ENCODE measurements around the gene DTX1. TPM values are rescaled to one million over a fixed set of nuclear protein-coding genes. Genes with fewer than 3 reads are reported as not detected.
A peak's percentile ranks its signal among the peaks of the same experiment; 100 is the strongest.

Gene DTX1
- total and polyA plus RNA-seq, 2 of the 8 experiments (the other 6 are each of a cell fraction or from before 2014, with no cell fraction given): 4.7 to 6.9 TPM

- TF ChIP-seq RAD21 (IDR thresholded peaks at IDR 0.05 in 1 of 2, conservative IDR thresholded peaks at IDR 0.05 in 1 of 2; ENCODE audit: low read depth in 2 of 2, low read length in 2 of 2) (peak; percentile 67 to 77), MAX (IDR thresholded peaks at IDR 0.05) (peak; percentile 38; the same call in 1 of the 2 replicates)
Observed at GRCh38 chr12:113030875-113031525, 25.5 kb upstream of the DTX1 start (continued).
